Measurements from ENCODE around the gene CDYL.

GRCh38 chr6:4946521-4946920, 170.3 kb downstream of the CDYL start:
- TF ChIP-seq CTCF (IDR thresholded peaks at IDR 0.05; ENCODE audit: low read depth, low read length) = no peak
- TF ChIP-seq EZH2phosphoT487 (IDR thresholded peaks at IDR 0.05; ENCODE audit: low read depth) = no peak

Measured in OCI-LY3 (cell line).